Retinal pigment epithelial cell (primary cell): ENCODE data around the gene ZFPM1.
A peak's percentile ranks its signal among the peaks of the same experiment; 100 is the strongest.

Experiments used
- DNase-seq: peaks from one replicate; pipeline ENCODE4 v3.0.0-alpha.2; 2010; ENCODE audit warnings: low read depth
- H3K4me3 ChIP-seq: 2 replicates; pipeline ENCODE4 v1.5.1; 2011; ENCODE audit warnings: mild to moderate bottlenecking, low read length, control low read depth, moderate library complexity
- TF ChIP-seq, protein P1 (sequence below): conservative IDR thresholded peaks from 2 replicates; pipeline ENCODE4 v1.5.1; 2011; ENCODE audit warnings: low read depth, low read length, control low read depth, inconsistent platforms

The ZFPM1 gene

DNA sequence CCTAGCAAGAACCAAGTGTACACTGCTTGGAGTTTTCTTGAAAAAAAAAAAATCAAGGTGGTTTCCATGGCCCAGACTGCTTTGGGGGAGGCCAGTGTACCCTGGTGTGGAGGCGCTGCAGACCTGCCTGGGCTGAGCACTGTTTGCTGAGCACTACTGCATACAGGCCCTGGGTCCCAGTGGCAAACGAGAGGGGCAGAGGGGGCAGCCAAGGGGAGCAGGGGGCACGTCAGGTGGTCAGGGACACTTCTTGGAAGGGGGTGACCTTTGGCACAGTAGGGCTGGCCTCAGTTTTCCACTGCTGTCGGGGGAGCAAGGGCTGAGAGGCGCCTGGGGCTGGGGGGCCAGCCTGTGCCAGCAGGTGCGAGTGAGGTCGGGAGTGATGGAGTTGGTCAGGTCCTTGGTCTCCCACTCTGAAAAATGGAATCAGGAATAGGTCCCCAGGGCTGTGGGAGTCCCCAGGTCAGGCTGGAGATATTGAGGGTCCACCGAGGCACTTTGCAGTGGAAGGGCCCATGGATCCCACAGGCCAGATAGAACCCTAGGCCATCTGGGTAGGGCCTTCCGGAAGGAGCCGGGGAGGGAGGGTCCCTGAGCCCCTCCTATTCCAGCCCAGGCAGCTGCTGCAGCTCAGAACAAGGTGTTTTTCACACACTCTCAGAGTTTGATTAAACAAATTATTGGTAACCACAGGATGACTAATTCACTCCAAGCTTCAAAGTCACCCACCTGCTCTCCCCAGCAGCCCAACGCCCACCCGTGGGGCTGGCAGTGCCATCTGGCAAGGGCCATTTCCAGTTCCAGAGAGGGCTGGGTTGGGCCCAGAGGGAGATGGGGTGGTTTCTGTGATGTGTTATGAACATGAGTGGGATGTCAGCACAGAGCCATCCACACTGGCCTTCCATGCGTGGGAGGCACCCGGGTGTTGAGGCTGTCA, 3.5 kb downstream of the ZFPM1 start:
- peak overlapping the region; percentile 77 for H3K4me3 ChIP-seq
- TF ChIP-seq, protein P1, sequence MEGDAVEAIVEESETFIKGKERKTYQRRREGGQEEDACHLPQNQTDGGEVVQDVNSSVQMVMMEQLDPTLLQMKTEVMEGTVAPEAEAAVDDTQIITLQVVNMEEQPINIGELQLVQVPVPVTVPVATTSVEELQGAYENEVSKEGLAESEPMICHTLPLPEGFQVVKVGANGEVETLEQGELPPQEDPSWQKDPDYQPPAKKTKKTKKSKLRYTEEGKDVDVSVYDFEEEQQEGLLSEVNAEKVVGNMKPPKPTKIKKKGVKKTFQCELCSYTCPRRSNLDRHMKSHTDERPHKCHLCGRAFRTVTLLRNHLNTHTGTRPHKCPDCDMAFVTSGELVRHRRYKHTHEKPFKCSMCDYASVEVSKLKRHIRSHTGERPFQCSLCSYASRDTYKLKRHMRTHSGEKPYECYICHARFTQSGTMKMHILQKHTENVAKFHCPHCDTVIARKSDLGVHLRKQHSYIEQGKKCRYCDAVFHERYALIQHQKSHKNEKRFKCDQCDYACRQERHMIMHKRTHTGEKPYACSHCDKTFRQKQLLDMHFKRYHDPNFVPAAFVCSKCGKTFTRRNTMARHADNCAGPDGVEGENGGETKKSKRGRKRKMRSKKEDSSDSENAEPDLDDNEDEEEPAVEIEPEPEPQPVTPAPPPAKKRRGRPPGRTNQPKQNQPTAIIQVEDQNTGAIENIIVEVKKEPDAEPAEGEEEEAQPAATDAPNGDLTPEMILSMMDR, result no peak
- DNase-seq, result no peak

DNA sequence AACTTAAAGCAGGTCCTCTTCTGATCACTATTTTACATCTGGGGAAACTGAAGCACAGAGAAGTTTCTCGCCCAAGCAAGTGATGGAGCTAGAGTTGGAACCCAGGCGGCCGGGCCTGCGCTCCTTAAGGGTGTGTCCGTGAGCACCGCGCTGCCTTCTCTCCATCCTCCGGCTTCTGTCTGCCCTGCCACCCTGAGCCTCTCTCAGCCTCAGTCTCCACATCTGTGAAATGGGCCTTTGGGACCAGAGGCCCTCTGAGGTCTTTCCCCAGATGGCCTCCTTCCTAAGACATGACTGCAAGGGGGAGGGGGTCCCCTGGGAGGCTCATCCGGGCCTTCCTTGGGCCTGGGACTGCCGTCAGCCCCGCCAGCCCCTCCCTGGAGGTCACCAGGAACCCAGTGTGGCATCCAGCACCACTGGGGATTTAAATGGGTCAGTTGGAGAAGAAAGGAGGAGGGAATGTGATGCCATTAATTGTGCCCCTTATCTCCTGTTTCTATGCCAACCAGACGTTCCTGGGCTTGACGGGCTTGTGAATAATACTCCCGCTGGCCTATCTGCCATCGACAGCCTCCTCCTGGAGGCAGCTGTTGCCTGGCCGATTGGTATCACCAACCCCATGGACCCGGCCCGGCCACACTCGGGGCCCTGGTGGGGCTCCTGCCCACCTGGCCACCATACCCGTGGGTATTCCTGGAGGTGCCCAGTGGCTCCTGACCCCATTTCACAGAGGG, 5.1 kb downstream of the ZFPM1 start:
- no peak overlapping the region for H3K4me3 ChIP-seq
- TF ChIP-seq, protein P1, result no peak
- no peak for DNase-seq

DNA sequence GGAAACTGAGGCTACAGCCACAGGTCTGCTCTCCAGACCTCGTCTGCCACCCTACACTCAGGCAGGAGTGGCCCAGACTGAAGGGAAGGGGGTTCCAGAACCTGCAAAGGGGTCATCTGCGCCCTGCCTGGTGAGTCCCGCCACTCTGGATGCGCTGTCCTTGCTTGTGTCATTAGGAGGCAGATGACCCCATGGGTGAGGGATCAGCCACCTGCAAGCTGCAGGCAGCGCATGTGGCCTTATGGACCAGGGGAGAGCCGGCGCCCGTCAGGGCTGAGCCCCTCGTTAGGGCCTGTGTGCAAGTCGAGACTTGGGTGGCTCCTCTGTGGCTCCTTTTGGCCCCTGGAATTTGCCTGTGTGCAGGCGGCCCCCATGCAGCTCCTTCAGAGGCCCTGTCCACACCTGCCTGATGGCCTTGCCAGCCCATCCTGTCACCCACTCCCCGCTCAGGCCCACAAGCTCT, 5.7 kb downstream of the ZFPM1 start:
- TF ChIP-seq, protein P1, result no peak
- DNase-seq, result no peak

DNA sequence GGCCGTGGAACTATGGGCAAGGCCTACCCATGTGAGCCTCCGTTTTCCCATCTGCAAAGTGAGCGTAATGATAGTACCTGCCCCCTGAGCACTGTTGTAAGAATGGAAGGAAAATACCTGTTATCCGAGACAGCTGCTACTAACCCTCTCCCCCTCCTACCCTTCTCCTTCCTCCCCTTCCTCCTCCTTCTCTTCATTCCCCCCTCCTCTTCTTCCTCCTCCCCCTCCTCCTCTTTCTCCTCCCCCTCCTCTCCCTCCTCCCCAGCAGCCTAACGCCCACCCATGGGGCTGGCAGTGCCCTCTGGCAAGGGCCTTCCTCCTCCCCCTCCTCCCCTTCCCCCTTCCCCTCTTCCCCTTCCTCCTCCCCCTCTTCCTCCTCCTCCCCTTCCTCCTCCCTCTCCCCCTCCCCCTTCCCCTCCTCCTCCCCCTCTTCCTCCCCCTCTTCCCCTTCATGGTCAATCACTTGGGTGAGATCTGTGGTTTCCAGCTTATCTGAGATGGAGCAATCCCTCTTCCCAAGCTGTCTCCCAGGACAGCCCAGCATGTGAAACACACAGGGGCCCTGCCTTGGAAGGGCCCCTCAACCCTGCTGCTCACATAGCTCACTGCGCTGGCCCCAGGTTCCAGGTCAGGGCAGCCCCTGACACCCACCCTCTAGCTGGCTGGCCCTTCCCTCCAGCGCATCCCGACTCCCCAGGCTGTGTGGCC, 6.4 kb downstream of the ZFPM1 start:
- DNase-seq, result no peak
- TF ChIP-seq, protein P1, result no peak
- H3K4me3 ChIP-seq, result no peak overlapping the region

More for the DNA sequence above, 5.7 kb downstream of the ZFPM1 start:
- no peak overlapping the region for H3K4me3 ChIP-seq

DNA sequence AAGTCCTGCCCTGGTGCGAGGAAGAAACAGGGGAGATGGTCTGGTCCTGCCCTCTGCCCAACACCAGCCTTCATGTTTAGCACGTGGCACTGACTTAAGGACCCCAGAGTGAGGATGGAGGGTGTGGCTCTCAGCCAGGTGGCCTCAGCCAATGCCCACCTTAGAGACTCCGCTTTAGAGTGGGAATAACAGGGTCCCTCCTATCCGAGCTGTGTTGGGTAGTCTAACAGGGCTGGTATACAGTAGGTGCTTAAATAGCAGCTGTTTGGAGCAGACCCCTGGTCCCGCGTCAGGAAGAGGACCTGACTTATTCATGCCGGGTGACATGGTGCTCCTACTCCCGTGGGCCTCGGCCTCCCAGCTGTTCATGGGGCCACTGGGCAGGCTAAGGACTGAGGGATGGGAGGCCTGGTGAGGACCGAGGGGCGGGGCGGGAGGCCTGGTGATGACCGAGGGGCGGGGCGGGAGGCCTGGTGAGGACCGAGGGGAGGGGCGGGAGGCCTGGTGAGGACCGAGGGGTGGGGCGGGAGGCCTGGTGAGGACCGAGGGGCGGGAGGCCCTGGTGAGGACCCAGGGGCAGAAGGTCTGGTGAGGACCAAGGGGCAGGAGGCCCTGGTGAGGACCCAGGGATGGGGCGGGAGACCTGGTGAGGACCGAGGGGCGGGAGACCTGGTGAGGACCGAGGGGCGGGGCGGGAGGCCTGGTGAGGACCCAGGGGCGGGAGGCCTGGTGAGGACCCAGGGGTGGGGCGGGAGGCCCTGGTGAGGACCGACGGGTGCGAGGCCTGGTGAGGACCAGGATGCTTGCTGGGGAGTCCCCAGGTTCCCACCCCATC, 7.6 kb downstream of the ZFPM1 start:
- TF ChIP-seq, protein P1, result no peak
- no peak overlapping the region for H3K4me3 ChIP-seq
- DNase-seq, result no peak
